GM12878 (cell line): ENCODE data around the gene EGFR.

ENCODE experiments used
- BCL11A ChIP-seq: IDR thresholded peaks from 2 replicates; pipeline ENCODE4 v1.6.1; 2011; ENCODE audit warnings: low read depth, low read length
- GABPA ChIP-seq: IDR thresholded peaks from 2 replicates; pipeline ENCODE4 v1.6.1; 2014; ENCODE audit warnings: antibody characterized with exemption, low read depth, mild to moderate bottlenecking, inconsistent platforms
- MXI1 ChIP-seq: fragments of 150-350 bp; IDR thresholded peaks from 2 replicates; pipeline ENCODE4 v1.6.1; 2011; ENCODE audit warnings: low read depth, mild to moderate bottlenecking, inconsistent platforms, low read length, improper control_type of control experiment
- POLR2A ChIP-seq: IDR thresholded peaks from 2 replicates; pipeline ENCODE4 v1.6.1; 2011; ENCODE audit warnings: low read depth, mild to moderate bottlenecking, low read length
- POLR2AphosphoS5 ChIP-seq: IDR thresholded peaks from 2 replicates; pipeline ENCODE4 v1.6.1; 2011; ENCODE audit warnings: mild to moderate bottlenecking, low read length, inconsistent platforms
- SPI1 ChIP-seq: IDR thresholded peaks from 2 replicates; pipeline ENCODE4 v1.6.1; 2011; ENCODE audit warnings: low read depth, mild to moderate bottlenecking, low read length, moderate library complexity, borderline replicate concordance; ENCODE audit not compliant: insufficient read depth
- TCF7 ChIP-seq: IDR thresholded peaks from 2 replicates; pipeline ENCODE4 v1.6.1; 2014; ENCODE audit warnings: antibody characterized with exemption, borderline replicate concordance
- ZBTB11 ChIP-seq: fragments of 450-650 bp; formaldehyde crosslinking; IDR thresholded peaks from 2 replicates; pipeline ENCODE4 v1.5.0; 2022; ENCODE audit warnings: mild to moderate bottlenecking, missing genetic modification characterization
- TF ChIP-seq, protein P1 (sequence below), 3 experiments: IDR thresholded peaks in 2 of 3; conservative IDR thresholded peaks in 1 of 3; 2 replicates each; pipeline ENCODE4 v1.5.1; 2011; ENCODE audit warnings: low read depth in 3 of 3, low read length in 3 of 3, mild to moderate bottlenecking in 3 of 3, control low read depth in 2 of 3, moderate library complexity in 2 of 3, inconsistent platforms in 1 of 3, mixed read lengths in 1 of 3; ENCODE audit not compliant: control insufficient read depth in 2 of 3, insufficient read depth in 1 of 3; ENCODE audit errors: extremely low read depth in 1 of 3

GRCh38 chr7:55067748-55068147 lies 48.9 kb downstream of the EGFR start:
- no peak for TF ChIP-seq SPI1
- TF ChIP-seq, protein P1, sequence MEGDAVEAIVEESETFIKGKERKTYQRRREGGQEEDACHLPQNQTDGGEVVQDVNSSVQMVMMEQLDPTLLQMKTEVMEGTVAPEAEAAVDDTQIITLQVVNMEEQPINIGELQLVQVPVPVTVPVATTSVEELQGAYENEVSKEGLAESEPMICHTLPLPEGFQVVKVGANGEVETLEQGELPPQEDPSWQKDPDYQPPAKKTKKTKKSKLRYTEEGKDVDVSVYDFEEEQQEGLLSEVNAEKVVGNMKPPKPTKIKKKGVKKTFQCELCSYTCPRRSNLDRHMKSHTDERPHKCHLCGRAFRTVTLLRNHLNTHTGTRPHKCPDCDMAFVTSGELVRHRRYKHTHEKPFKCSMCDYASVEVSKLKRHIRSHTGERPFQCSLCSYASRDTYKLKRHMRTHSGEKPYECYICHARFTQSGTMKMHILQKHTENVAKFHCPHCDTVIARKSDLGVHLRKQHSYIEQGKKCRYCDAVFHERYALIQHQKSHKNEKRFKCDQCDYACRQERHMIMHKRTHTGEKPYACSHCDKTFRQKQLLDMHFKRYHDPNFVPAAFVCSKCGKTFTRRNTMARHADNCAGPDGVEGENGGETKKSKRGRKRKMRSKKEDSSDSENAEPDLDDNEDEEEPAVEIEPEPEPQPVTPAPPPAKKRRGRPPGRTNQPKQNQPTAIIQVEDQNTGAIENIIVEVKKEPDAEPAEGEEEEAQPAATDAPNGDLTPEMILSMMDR (IDR thresholded peaks at IDR 0.05 in 2 of 3, conservative IDR thresholded peaks at IDR 0.05 in 1 of 3; ENCODE audit: control insufficient read depth in 2 of 3, extremely low read depth in 1 of 3, insufficient read depth in 1 of 3, low read depth in 3 of 3, low read length in 3 of 3), result no peak
- TF ChIP-seq MXI1, result no peak
- no peak for TF ChIP-seq BCL11A
- TF ChIP-seq ZBTB11 (CRISPR knock-in tag), result no peak
- no peak for TF ChIP-seq GABPA
- TF ChIP-seq TCF7, result no peak
- TF ChIP-seq POLR2A, result no peak
- no peak for TF ChIP-seq POLR2AphosphoS5
